Measurements from ENCODE around the gene ITGB5. TPM values are rescaled to one million over a fixed set of nuclear protein-coding genes. Genes with fewer than 3 reads are reported as not detected.
"Not testable (repeated sequence)": the region's sequence is repeated elsewhere in the genome, so short reads cannot be mapped to it uniquely, and the experiment has no call there.

ITGB5 gene
- total and polyA plus RNA-seq, 2 donors (not counting 1 experiment from before 2014, with no cell fraction given), result 99.7 to 196 TPM

- Histone ChIP-seq H3K9ac (ENCODE audit: insufficient read depth, low read length) (no peak overlapping the region), H3K79me2 (ENCODE audit: control insufficient read depth, insufficient read depth, low read length) (no peaks in the 10 kb centered on the region), H3K4me3 (replicated peaks in 1 of 4; ENCODE audit: control extremely low read depth in 1 of 4, insufficient read depth in 1 of 4, low read depth in 3 of 4, low read length in 4 of 4) (no peak overlapping the region), H2AFZ (ENCODE audit: low read length) (no peak overlapping the region), H3K4me1 (ENCODE audit: control insufficient read depth, extremely low read depth, insufficient read depth, low read length) (peaks cover 22% of the 10 kb centered on the region), H3K27ac (ENCODE audit: insufficient read depth, low read length) (peak overlapping the region; percentile 85), H3K36me3 (ENCODE audit: control insufficient read depth, insufficient read depth, low read length) (peaks cover 3% of the 10 kb centered on the region), H4K20me1 (ENCODE audit: control insufficient read depth, extremely low read depth, insufficient read depth, low read length) (no peaks in the 10 kb centered on the region), H3K27me3 (ENCODE audit: control insufficient read depth, insufficient read depth, low read length) (no peaks in the 10 kb centered on the region), H3K4me2 (ENCODE audit: extremely low read depth, insufficient read depth, low read length) (peak overlapping the region; percentile 62), H3K9me3 (ENCODE audit: control insufficient read depth, insufficient read depth, low read depth, low read length) (no peaks in the 10 kb centered on the region)
- DNase-seq (ENCODE audit: low read depth in 2 of 2), result peak in 1 of 2 donors; percentile 47
- TF ChIP-seq CTCF (conservative IDR thresholded peaks at IDR 0.05 in 1 of 2, IDR thresholded peaks at IDR 0.05 in 1 of 2; ENCODE audit: low read depth in 1 of 2, low read length in 2 of 2) (no peak), EZH2 (IDR thresholded peaks at IDR 0.05; ENCODE audit: low read length, missing control alignments) (no peak)
Measured at GRCh38 chr3:124792341-124793040, 94.7 kb downstream of the ITGB5 start.

GRCh38 chr3:124791639-124792151 is 95.5 kb downstream of the ITGB5 start:
- no peaks in the 10 kb centered on the region for H4K20me1 ChIP-seq (ENCODE audit: control insufficient read depth, extremely low read depth, insufficient read depth, low read length)
- H3K4me3 ChIP-seq (replicated peaks in 1 of 4; ENCODE audit: control extremely low read depth in 1 of 4, insufficient read depth in 1 of 4, low read depth in 3 of 4, low read length in 4 of 4), result no peak overlapping the region
- peaks cover 3% of the 10 kb centered on the region for H3K36me3 ChIP-seq (ENCODE audit: control insufficient read depth, insufficient read depth, low read length)
- H3K4me1 ChIP-seq (ENCODE audit: control insufficient read depth, extremely low read depth, insufficient read depth, low read length), result peaks cover 26% of the 10 kb centered on the region
- no peaks in the 10 kb centered on the region for H3K27me3 ChIP-seq (ENCODE audit: control insufficient read depth, insufficient read depth, low read length)
- H3K79me2 ChIP-seq (ENCODE audit: control insufficient read depth, insufficient read depth, low read length), result no peaks in the 10 kb centered on the region
- peak overlapping the region; percentile 62 for H3K4me2 ChIP-seq (ENCODE audit: extremely low read depth, insufficient read depth, low read length)
- peak overlapping the region; percentile 30 for H3K9ac ChIP-seq (ENCODE audit: insufficient read depth, low read length)
- no peak overlapping the region for H2AFZ ChIP-seq (ENCODE audit: low read length)
- DNase-seq (ENCODE audit: low read depth in 2 of 2), result peak; percentile 91 to 99
- no peak for TF ChIP-seq CTCF (conservative IDR thresholded peaks at IDR 0.05 in 1 of 2, IDR thresholded peaks at IDR 0.05 in 1 of 2; ENCODE audit: low read depth in 1 of 2, low read length in 2 of 2)
- TF ChIP-seq EZH2 (IDR thresholded peaks at IDR 0.05; ENCODE audit: low read length, missing control alignments), result no peak
- no peaks in the 10 kb centered on the region for H3K9me3 ChIP-seq (ENCODE audit: control insufficient read depth, insufficient read depth, low read depth, low read length)
- H3K27ac ChIP-seq (ENCODE audit: insufficient read depth, low read length), result peak overlapping the region; percentile 85

- H3K9ac ChIP-seq (ENCODE audit: insufficient read depth, low read length), result no peak overlapping the region
- no peaks in the 10 kb centered on the region for H3K27me3 ChIP-seq (ENCODE audit: control insufficient read depth, insufficient read depth, low read length)
- no peak overlapping the region for H3K4me3 ChIP-seq (replicated peaks in 1 of 4; ENCODE audit: control extremely low read depth in 1 of 4, insufficient read depth in 1 of 4, low read depth in 3 of 4, low read length in 4 of 4)
- peaks cover 26% of the 10 kb centered on the region for H3K4me1 ChIP-seq (ENCODE audit: control insufficient read depth, extremely low read depth, insufficient read depth, low read length)
- peak in 1 of 2 donors; percentile 77 for DNase-seq (ENCODE audit: low read depth in 2 of 2)
- H3K4me2 ChIP-seq (ENCODE audit: extremely low read depth, insufficient read depth, low read length), result peak overlapping the region; percentile 62
- H3K9me3 ChIP-seq (ENCODE audit: control insufficient read depth, insufficient read depth, low read depth, low read length), result no peaks in the 10 kb centered on the region
- no peaks in the 10 kb centered on the region for H3K79me2 ChIP-seq (ENCODE audit: control insufficient read depth, insufficient read depth, low read length)
- H3K27ac ChIP-seq (ENCODE audit: insufficient read depth, low read length), result peak overlapping the region; percentile 85
- no peak for TF ChIP-seq EZH2 (IDR thresholded peaks at IDR 0.05; ENCODE audit: low read length, missing control alignments)
- no peaks in the 10 kb centered on the region for H3K36me3 ChIP-seq (ENCODE audit: control insufficient read depth, insufficient read depth, low read length)
- H2AFZ ChIP-seq (ENCODE audit: low read length), result no peak overlapping the region
- H4K20me1 ChIP-seq (ENCODE audit: control insufficient read depth, extremely low read depth, insufficient read depth, low read length), result no peaks in the 10 kb centered on the region
Measured at GRCh38 chr3:124791142-124791541, 96.0 kb downstream of the ITGB5 start.

GRCh38 chr3:124789103-124789502 is 98.1 kb downstream of the ITGB5 start:
- not testable (repeated sequence) for H2AFZ ChIP-seq (ENCODE audit: low read length); H3K4me2 ChIP-seq (ENCODE audit: extremely low read depth, insufficient read depth, low read length); H3K9ac ChIP-seq (ENCODE audit: insufficient read depth, low read length); H3K9me3 ChIP-seq (ENCODE audit: control insufficient read depth, insufficient read depth, low read depth, low read length); H3K27me3 ChIP-seq (ENCODE audit: control insufficient read depth, insufficient read depth, low read length); H3K79me2 ChIP-seq (ENCODE audit: control insufficient read depth, insufficient read depth, low read length); H4K20me1 ChIP-seq (ENCODE audit: control insufficient read depth, extremely low read depth, insufficient read depth, low read length); H3K4me3 ChIP-seq (replicated peaks in 1 of 4; ENCODE audit: control extremely low read depth in 1 of 4, insufficient read depth in 1 of 4, low read depth in 3 of 4, low read length in 4 of 4); H3K36me3 ChIP-seq (ENCODE audit: control insufficient read depth, insufficient read depth, low read length); DNase-seq (ENCODE audit: low read depth in 2 of 2); H3K27ac ChIP-seq (ENCODE audit: insufficient read depth, low read length)
- peaks cover 28% of the 10 kb centered on the region for H3K4me1 ChIP-seq (ENCODE audit: control insufficient read depth, extremely low read depth, insufficient read depth, low read length)

Measured in fibroblast of lung (primary cell).